GM21825 (cell line): ENCODE data around the gene ZNF276.
"Not testable (repeated sequence)": the region's sequence is repeated elsewhere in the genome, so short reads cannot be mapped to it uniquely, and the experiment has no call there.

ENCODE experiments used
- ATAC-seq: cut with Tn5 transposase; IDR thresholded peaks from one replicate; pipeline ENCODE4 v1.9.1; 2021; ENCODE audit warnings: mild to moderate bottlenecking, moderate library complexity; ENCODE audit not compliant: unreplicated experiment

ZNF276 gene

GRCh38 chr16:89720813-89721545 is at the start of gene ZNF276, which contains the start of gene VPS9D1:
ZNF276 (plus strand) TSS chr16:89721537; CDS start chr16:89721641, 104 bp downstream.
VPS9D1 (minus strand) TSS chr16:89720898; CDS start chr16:89720861, 37 bp downstream.
- ATAC-seq, result peak; percentile 46

- ATAC-seq, result not testable (repeated sequence)
Measured at GRCh38 chr16:89671565-89671964, 49.8 kb upstream of the ZNF276 start.

- ATAC-seq, result no peak
Measured at GRCh38 chr16:89672177-89672941, 49.0 kb upstream of the ZNF276 start.

- no peak for ATAC-seq
Measured at GRCh38 chr16:89678258-89678657, 43.1 kb upstream of the ZNF276 start.

GRCh38 chr16:89685916-89686315 is 35.4 kb upstream of the ZNF276 start:
- no peak for ATAC-seq

GRCh38 chr16:89686520-89687091 is 34.7 kb upstream of the ZNF276 start, which contains the start of gene CDK10:
CDK10 (plus strand) TSS chr16:89686689; CDS start chr16:89686711, 22 bp downstream.
- peak; percentile 65 for ATAC-seq

GRCh38 chr16:89687092-89687940 is 34.0 kb upstream of the ZNF276 start:
- peak; percentile 38 for ATAC-seq

GRCh38 chr16:89688395-89688794 is 32.9 kb upstream of the ZNF276 start:
- ATAC-seq, result no peak

GRCh38 chr16:89689142-89689541 is 32.2 kb upstream of the ZNF276 start:
- ATAC-seq, result no peak

GRCh38 chr16:89689621-89690020 is 31.7 kb upstream of the ZNF276 start:
- ATAC-seq, result not testable (repeated sequence)

GRCh38 chr16:89690392-89690901 is 30.9 kb upstream of the ZNF276 start:
- ATAC-seq, result no peak

GRCh38 chr16:89691231-89691985 is 29.9 kb upstream of the ZNF276 start:
- no peak for ATAC-seq

GRCh38 chr16:89691986-89692569 is 29.3 kb upstream of the ZNF276 start:
- no peak for ATAC-seq

GRCh38 chr16:89693289-89693731 is 28.0 kb upstream of the ZNF276 start:
- ATAC-seq, result no peak

GRCh38 chr16:89693931-89694783 is 27.2 kb upstream of the ZNF276 start:
- no peak for ATAC-seq

- ATAC-seq, result not testable (repeated sequence)
Measured at GRCh38 chr16:89694784-89695085, 26.6 kb upstream of the ZNF276 start.

- no peak for ATAC-seq
Measured at GRCh38 chr16:89695086-89695874, 26.1 kb upstream of the ZNF276 start.
